ENCODE results near the gene PAQR9.

The PAQR9 gene

DNA sequence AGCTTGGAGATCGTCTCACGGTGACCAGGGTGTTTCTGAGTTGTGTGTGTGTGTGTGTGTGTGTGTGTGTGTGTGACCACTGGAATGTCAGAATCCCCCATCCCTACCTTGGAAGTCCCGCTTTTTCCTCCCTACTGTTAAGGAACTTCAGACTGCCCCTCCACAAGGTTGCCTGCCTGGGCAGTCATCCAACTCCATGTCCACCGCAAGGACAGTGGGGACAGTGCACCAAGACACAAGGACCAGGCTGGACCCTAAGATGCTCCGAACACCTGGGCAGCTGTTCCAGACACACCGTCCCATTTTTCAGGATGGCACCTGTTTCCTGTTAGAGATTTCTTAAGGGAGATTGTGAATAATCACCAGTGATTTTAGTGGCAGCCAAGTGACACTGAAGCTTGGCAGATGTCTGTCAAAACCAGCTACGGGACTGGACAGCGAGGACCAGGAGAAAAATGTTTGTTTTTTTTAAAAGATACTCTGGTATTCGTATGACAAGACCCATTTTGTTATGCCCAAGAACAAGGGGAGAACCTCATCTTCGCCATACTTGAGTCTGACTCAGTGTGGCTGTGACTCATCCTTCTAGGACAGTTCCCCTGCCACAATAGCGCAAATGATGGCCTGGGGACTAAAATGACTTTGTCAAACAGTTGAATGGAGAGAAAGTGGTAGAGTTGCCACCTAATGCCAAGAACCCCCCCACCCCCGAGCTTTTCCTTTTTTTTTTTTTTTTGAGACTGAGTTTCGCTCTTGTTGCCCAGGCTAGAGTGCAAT is 15.5 kb downstream of the PAQR9 start:
- DNase-seq = no peak

DNA sequence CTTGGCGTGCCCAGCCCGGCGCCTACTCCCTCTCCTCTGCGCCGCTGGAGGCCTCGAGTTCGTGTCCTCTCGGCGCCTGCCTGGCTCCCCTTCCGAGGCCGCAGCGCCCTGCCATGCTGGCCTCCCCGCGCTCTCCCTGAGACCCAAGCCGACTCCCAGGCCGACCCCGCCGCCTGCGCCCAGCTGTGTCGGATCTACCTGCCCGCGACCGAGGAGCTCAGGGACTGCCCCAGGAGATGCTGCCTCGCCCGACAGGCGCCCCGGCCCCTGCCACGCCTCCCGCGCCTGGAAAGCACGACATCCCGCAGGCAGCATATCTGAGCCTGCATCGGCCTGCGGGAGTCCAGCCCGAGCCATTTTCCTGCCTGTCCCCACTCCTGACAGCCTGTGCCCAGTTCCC is 16.1 kb downstream of the PAQR9 start:
- no peak for DNase-seq

DNA sequence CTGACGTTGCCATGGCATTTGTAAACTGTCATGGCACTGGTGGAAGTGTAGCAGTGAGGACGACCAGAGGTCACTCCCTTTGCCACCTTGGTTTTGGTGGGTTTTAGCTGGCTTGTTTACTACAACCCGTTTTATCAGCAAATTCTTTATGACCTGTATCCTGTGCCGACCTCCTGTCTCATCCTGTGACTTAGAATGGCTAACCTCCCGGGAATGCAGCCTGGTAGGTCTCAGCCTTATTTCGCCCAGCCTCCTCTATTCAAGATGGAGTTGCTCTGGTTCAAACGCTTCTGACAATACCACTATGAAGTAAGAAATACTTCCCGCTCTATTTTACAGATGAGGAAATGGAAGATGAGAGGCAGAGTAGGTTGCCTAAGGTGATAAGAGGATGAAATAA is 16.6 kb downstream of the PAQR9 start:
- DNase-seq = no peak

DNA sequence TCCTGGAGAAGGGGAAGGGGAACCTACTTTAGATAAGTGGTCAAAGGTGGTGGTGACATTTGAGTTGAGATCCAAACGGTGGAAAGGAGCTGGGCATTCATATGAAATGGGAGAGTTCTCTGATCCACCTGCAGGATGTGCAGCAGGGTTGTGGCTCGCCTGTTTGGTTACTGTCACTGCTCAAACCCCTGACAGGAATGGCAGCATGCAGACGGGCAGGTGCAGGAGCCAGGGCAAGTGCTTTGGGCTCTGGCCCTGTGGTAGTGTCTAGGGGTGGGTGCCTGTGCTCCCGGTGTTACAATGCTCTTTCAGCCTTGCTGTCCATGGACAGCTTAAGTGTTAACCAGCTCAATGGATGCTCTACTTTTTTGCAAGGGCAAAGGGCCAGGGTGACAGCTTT is 18.5 kb downstream of the PAQR9 start:
- no peak for DNase-seq

DNA sequence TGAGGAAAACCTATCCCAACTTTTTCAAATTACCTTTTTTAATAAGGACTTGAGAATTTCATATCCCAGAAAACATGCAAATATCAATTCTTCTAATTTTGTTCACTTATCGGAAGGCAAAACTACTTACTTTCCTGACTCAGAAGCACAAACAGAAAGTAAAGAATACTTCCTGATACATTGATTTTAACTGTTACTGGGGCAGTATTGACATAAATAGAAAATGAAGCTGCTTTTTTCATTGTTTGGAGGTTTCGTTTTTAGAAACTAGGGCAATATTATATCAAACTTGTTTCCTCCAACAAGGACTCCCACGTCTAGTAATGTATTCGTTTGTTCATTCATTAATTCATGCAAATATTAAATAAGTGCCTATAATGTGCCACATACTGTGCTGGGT is 19.1 kb downstream of the PAQR9 start:
- no peak for DNase-seq

DNA sequence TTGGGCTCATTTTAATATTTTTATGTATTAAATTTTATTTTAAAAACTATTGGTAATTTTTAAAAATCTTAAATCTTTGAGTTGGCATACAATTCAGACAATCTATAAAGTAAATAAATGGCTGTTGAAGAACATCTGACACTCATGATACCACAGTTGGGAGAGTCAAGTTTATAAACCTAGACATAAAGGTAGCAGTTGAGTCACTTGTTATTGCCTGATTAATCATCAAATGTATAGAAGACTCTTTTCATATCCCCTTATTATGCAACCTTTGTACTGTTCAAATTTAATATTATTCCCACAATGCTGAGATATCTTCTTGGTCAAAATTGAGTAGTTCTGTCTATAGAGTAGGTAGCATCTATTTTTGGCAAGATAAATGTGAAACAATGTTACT is 19.6 kb downstream of the PAQR9 start:
- no peak for DNase-seq

DNA sequence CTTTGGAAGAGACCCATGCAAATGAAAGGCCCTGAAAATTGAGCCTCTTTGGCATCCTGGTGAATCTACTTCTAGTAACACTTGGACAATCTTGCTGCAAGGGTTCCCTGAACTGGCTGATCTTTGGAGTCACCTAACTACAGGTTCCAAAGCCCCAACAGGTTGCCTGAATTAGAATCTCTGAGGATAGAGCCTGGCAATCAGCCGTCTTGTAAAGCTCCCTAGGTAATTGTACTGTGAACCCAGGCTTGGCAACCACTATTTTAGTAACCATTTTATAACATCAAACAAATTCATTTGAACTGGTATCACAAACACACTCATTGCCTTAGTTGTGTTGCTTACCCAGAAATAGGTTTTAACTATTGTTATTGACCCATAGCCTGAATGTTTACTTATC is 20.1 kb downstream of the PAQR9 start:
- DNase-seq = no peak

DNA sequence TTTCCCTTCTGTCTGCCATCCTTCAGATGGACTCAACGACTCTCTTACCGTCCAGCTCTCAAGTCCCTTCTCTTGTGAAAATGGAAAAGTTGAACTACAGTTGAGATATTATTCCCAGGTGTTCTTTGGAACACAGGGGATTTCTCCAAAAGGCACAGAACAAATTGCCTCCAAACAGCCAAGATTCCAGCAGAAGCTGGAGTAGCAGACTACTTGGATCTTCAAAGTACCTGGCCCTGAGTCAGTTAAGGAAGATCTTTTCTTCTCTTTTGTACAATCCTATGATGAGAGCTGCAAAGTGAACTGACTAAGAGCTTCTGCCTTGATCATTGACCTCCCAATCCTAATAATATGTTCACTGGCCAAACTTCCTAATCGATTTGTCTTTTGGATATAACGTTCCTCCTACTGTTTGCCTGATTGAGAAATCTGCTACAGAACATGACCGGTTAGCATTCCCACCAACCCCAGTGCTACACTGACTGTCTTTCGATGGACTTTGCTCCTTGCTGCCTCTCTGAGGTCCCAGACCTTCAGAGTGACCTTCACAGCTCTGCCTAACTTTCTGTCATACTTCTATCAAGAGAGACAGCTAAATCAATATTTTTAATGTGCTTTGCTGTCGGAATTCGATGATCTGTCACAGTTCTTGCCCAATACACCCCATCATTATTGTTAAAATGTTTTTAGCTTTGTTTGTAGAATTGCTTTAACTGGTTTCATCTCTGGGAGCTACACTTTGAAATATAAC is 21.9 kb downstream of the PAQR9 start:
- no peak for DNase-seq

DNA sequence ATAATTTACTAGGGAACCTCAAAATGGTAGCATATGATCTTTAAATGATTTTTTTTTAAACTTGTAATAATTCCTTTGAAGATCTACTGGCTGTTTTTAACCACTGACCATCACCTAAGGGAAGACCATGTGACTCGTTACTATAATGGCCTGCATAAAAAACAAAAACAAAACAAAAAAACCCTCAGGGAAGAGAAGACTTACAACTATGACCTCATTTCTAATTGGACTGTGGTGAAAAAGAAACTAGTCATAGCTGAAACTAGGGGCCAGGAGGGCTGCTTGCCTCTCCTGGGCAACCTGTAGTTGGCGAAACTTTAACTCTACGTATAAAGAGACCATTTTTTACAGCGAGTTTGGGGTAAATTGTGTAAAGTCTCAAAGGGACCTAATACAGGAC is 23.0 kb downstream of the PAQR9 start:
- no peak for DNase-seq

DNA sequence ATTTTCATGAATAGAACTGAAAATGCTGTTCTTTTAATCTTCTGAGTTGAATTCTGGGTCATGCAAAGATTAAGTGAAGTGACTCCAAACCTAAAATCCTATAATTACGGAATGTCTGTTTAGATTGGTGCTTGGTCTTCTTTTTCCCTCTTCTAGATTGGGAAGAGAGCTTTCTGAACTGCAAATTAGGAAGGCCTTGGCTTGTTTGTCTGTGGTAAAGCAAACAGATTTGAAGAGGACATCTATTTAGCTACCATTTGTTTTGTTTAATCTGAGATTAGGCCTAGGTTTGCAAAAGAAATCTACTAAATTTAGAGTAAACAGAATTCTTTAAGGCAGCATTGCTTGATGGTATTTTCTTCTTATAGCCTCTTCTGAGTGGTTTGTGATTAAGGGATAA is 23.5 kb downstream of the PAQR9 start:
- no peak for DNase-seq

DNA sequence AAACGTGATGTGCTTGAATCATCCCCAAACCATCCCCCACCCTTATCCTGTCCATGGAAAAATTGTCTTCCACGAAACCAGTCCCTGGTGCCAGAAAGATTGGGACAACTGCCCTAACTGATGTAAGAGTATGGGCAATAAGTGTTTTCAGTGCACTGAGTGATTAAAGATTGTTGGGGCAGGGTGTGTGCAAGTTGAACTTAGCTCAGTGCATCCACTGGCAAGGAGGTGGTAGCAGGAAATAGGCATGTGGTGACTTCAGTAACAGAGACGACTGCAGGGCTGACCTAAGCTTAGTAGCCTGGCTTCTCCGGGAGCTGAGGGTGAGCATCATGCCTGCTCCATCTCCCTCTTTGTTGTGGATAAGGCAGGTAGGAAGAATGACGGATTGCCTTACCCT is 27.5 kb downstream of the PAQR9 start:
- DNase-seq = no peak

DNA sequence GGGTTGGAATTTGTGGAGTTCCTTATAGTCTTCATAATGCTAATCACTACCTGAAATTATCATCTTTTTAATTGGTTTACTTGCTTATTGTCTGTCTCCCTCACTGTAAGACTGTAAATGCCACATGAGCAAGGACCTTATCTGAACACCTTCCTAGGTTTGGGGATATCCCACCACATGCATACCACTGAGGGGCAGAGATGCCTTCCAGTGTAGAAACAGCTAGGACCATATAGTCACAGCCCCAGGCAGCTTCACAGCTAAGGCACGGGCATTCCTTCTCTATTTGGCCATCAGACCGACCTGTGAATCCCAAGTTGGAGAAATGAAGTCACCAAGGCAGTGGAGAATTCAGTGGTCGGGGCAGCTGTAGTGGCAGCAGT is 28.6 kb downstream of the PAQR9 start:
- DNase-seq = no peak

DNA sequence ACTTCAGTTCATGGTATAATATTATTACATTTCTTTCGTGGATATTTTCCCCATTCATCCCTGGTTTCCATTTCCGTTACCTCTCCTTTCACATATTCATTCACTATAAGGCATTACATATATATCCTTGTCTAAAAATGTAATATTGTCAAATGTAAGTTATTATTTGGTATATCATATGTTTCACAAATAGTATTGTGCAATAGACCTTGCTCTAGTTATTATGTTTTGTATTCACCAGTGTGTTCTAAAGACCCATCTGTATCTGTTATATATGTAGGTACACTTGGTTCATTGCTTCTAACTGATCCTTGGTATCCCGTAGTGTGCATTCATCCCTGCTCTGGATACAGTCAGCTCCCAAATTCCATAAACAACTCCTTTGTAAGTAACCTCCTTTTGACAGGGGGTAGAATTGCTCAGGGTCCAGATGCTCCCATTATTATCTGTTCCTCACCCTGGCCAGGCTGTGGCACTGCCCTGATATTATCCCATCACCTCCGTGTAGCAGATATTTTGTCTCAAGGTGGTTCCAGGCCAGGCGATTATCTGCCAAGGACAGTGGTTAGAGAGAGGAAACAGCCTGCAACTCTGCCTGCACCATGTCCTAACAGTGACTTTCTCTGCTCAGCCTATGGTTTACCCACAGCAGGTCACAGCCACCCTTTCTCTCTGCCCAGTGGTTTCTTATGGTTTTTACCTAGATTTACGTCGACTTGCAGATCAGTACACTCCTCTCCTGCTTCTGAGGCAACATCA is 29.2 kb downstream of the PAQR9 start:
- no peak for DNase-seq

DNA sequence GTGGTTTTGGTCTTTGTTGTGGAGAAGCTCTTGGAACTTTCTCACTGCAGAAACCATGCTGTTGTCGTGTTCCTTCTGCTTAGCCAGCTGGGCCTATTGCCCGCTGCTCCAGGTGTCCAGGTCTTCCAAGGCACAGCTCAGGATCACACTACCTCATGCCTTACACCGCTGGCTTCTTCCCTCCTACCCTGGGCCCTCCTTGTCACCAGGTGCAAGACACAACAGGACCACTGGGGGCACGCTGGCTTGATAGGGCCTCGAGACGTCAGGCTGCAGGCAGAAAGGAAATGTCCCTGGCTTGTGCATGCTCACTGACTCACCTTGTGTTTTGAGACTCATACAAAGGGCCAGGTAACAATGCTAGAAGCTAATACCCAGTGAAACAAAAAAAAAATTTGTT is 32.3 kb downstream of the PAQR9 start:
- DNase-seq = no peak

DNA sequence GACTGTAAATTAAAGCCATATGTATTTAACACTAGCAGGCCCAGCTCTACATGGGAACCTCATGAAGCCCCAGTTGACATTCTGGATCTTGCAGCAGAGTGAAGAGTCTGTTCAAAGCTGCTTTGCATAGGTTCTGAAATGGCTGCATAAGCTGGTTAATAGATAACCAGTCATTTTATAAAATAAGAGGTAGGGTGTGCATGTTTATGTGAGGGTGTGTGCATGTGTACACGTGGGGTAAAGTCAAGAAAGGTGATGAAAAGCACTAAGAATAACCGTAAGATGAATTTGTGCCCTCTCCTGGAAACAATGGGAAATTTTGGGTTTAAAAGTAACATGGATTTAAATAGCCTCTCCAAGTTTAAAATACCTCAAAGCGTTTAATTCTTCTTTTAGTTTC is 33.0 kb downstream of the PAQR9 start:
- peak in 1 of 2 experiments; percentile 8 for DNase-seq

DNA sequence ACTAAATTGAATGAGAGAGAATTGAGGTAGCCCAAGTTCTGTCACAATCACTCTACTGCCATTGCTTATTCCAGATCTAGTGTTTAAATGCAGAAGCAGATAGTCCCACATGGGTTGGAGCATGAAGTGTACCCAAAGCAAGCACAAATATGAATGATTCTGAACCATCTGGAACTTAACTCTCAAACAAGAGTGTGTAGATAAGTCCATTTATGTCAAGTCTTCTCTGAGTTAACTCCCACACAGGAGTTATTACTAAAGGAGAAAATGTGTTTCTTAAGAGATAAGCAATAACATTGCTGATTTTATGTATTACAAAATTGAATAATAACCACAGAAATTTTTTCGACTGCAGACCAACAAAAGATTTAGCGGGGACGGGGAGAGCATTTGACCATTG is 33.6 kb downstream of the PAQR9 start:
- DNase-seq = no peak

DNA sequence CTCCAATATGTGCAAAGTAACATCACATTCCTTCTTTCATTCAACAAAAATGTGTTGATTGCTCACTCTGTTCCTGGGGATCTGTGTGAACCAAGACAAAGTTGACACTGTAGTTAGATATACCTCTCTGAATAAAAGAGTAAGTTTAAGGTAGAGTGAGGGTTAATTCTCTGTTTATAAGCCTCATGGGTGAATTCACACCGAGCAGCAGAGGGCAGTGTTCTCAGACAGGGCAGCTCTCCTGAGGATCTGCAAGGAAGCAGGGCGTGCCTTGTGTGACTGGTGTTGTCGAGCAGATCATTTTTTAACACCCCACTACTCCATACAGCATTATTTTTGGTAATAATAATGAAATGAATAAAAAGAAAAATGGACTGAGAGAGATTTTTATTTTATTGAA is 34.4 kb downstream of the PAQR9 start:
- peak; percentile 9 to 39 for DNase-seq

DNA sequence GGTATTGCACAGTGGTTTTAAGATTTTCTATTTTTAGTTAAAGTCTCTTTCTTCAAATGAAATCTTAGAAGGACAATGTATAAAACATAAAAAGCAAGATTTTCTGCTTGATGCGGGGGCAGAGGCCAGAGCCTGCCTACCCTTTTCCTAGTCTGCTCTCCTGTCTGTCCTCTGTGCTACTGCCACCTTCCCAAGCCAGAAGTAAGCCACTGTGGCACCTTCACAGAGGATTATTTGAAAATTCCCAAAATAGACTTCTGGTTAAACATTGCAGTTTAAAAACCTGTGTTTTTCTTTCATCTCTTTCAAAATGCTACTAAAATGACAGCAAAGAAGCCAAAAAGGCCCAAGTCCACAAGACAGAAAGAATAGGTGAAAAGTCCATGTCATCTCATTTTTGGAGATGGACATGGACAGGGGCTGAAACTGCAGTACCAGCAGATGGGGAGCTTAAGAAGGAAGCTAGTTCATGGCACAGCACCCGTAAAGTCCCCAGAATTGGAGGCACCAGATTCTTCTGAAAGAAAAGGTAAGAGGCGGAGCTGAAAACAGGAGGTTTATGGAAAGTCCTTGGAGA is 37.0 kb downstream of the PAQR9 start:
- DNase-seq = no peak

DNA sequence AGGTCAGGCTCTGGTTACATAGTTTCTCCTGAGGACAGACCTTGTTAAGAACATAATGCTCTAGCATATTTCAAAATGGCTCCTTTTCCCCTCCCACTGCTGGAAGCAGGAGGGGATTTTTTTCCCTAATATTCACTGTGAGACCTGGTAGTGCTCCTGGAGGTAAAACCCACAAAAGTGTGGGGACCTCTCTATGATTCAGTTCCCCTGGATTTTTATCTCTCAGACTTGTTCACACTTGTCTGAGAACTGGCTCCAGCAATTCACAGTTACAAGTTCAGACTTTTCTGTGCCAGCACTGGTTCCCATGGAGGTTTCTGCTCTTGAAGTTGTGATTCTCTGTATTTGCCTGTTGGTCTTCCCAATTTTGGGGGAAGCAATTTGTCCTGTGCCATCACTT is 38.3 kb downstream of the PAQR9 start:
- no peak for DNase-seq

DNA sequence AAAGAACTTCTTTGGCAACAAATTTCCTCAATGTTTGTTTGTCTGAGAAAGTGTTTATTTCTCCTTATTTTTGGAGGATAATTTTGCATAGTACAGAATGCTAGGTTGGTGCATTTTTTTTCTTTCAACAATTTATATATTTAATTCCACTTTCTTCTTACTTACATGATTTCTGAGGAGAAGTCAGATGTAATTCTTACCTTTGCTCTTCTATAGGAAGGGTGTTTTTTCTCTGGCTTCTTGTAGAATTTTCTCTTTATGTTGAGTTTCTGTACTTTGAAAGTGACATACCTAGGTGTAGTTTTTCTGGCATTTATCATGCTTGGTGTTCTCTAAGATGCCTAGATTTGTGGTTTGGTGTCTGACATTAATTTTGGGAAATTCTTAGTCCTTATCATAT is 39.8 kb downstream of the PAQR9 start:
- DNase-seq = no peak

DNA sequence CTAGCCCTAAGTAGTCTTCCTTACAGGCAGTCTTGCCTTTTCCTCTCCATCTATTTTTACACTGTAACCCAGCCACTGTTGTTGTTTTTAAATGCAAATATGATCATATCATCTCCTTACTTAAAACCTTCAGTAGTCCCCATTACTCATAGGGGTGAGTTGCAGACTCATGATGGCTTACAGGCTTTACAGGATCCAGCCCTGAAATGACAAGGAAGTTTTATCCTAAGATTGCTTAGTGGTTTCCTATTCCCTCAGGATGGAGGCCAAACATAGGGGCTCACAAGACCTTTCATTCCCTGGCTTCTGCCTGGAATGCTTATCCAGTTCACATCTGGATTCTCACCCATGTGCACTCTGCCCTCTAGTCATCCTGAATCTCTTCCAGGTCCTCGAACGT is 46.9 kb downstream of the PAQR9 start:
- DNase-seq = no peak

DNA sequence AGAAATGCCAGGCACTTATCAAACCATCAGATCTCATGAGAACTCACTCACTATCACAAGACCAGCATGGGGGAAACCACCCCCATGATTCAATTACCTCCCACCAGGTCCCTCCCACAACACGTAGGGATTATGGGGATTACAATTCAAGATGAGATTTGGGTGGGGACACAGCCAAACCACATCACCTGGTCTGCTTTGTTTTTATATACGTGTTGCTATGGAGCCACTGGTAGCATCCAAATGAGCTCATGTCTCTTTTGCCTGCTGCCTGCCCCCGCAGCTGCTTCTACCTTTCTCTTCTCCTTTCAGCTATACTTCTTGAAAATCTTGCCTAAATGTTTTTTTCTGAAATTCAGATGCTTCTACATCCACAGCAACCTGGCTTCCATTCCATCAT is 47.8 kb downstream of the PAQR9 start:
- no peak for DNase-seq

DNA sequence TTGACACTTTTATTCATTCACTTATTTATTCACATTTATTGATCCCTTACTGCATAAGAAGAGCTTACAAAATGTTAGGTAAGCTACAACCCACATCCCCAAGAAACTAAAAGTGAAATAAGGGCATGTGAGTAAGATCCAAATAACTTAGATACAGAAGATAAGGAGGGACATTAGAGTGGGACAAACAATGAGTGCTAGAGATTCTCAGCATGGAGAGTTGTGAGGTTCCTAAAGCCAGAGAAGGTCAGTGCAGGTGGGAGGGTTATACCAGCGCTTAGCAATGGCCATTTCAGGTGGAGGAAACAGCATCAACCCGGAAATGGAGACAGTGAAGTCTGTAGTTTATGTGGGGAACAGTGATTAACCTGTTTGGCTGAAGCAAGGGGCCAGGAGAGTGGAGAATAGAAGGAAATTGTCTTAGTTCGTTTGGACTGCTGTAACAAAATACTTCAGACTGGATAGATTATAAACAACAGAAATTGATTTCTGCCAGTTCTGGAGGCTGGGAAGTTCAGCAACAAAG is 49.1 kb downstream of the PAQR9 start:
- DNase-seq = no peak

Data from SW 1271 (cell line).